Measurements from ENCODE around the gene FAM227A. TPM values are rescaled to one million over a fixed set of nuclear protein-coding genes. Genes with fewer than 3 reads are reported as not detected.

The FAM227A gene
- 0.66 to 1.1 TPM (median 0.73 TPM) in 5 replicates for total RNA-seq (2022; extraction: Qiagen RNA extraction; ENCODE audit: low read depth)

GRCh38 chr22:38656256-38657044, at the start of gene FAM227A, which contains the start of gene CBY1:
FAM227A (minus strand) TSS chr22:38656392; CDS start chr22:38650168, 6,224 bp downstream.
CBY1 (plus strand) TSS chr22:38656638; CDS start chr22:38668055, 11,417 bp downstream.

GRCh38 chr22:38705235-38706100, 49.3 kb upstream of the FAM227A start, which contains the start of gene GTPBP1:
GTPBP1 (plus strand) TSS chr22:38705944; CDS start chr22:38705956, 12 bp downstream.

GRCh38 chr22:38700789-38701628, 44.8 kb upstream of the FAM227A start, which contains the start of gene JOSD1:
JOSD1 (minus strand) TSS chr22:38700943; CDS start chr22:38699987, 956 bp downstream.

GRCh38 chr22:38681582-38682335, 25.6 kb upstream of the FAM227A start, which contains the start of gene TOMM22:
TOMM22 (plus strand) TSS chr22:38681957; CDS start chr22:38681979, 22 bp downstream.

GRCh38 chr22:38569972-38570778, 86.0 kb downstream of the FAM227A start, which contains the start of gene DMC1:
DMC1 (minus strand) TSS chr22:38570183; CDS start chr22:38568256, 1,927 bp downstream.

Other genes starting within 250 kb of the FAM227A start
- gene KCNJ4, start 201.2 kb downstream of the FAM227A start, total RNA-seq (2022; extraction: Qiagen RNA extraction; ENCODE audit: low read depth) = 0.09 to 0.14 TPM (median 0.12 TPM) in 4 of 5 replicates, not detected in the other
- 15.6 to 23.2 TPM (median 20.0 TPM) in 5 replicates for gene KDELR3, start 188.3 kb downstream of the FAM227A start, total RNA-seq (2022; extraction: Qiagen RNA extraction; ENCODE audit: low read depth)
- gene DDX17, start 150.1 kb downstream of the FAM227A start, total RNA-seq (2022; extraction: Qiagen RNA extraction; ENCODE audit: low read depth) = 80.0 to 111 TPM (median 106 TPM) in 5 replicates
- gene DMC1, start 86.2 kb downstream of the FAM227A start, total RNA-seq (2022; extraction: Qiagen RNA extraction; ENCODE audit: low read depth) = 2.8 to 5.0 TPM (median 3.5 TPM) in 5 replicates
- gene CBY1, start 246 bp upstream of the FAM227A start, total RNA-seq (2022; extraction: Qiagen RNA extraction; ENCODE audit: low read depth) = 11.8 to 16.5 TPM (median 15.1 TPM) in 5 replicates
- 61.6 to 82.5 TPM (median 76.0 TPM) in 5 replicates for gene TOMM22, start 25.6 kb upstream of the FAM227A start, total RNA-seq (2022; extraction: Qiagen RNA extraction; ENCODE audit: low read depth)
- 27.4 to 34.6 TPM (median 32.0 TPM) in 5 replicates for gene JOSD1, start 44.6 kb upstream of the FAM227A start, total RNA-seq (2022; extraction: Qiagen RNA extraction; ENCODE audit: low read depth)
- gene GTPBP1, start 49.6 kb upstream of the FAM227A start, total RNA-seq (2022; extraction: Qiagen RNA extraction; ENCODE audit: low read depth) = 9.1 to 12.6 TPM (median 9.9 TPM) in 5 replicates
- gene SUN2, start 99.6 kb upstream of the FAM227A start, total RNA-seq (2022; extraction: Qiagen RNA extraction; ENCODE audit: low read depth) = 30.3 to 38.3 TPM (median 33.6 TPM) in 5 replicates
- gene DNAL4, start 137.8 kb upstream of the FAM227A start, total RNA-seq (2022; extraction: Qiagen RNA extraction; ENCODE audit: low read depth) = 7.8 to 10.1 TPM (median 10.0 TPM) in 5 replicates
- gene NPTXR, start 187.6 kb upstream of the FAM227A start, total RNA-seq (2022; extraction: Qiagen RNA extraction; ENCODE audit: low read depth) = 11.7 to 16.4 TPM (median 13.2 TPM) in 5 replicates
- 32.7 to 37.6 TPM (median 36.6 TPM) in 5 replicates for gene CBX6, start 215.8 kb upstream of the FAM227A start, total RNA-seq (2022; extraction: Qiagen RNA extraction; ENCODE audit: low read depth)

Data from A549 treated with DMSO at 1 μM for 4 hours (cell line).